NCI-H748 treated with DMSO at 0.1 percent for 48 hours (cell line): ENCODE results near the gene TREH.

ENCODE experiments used
- DNase-seq: peaks from one replicate; lab custom pipeline; 2025; lab: John Stamatoyannopoulos, UW

The TREH gene

GRCh38 chr11:118646393-118646792 is 33.1 kb downstream of the TREH start:
- DNase-seq: no peak

DNA sequence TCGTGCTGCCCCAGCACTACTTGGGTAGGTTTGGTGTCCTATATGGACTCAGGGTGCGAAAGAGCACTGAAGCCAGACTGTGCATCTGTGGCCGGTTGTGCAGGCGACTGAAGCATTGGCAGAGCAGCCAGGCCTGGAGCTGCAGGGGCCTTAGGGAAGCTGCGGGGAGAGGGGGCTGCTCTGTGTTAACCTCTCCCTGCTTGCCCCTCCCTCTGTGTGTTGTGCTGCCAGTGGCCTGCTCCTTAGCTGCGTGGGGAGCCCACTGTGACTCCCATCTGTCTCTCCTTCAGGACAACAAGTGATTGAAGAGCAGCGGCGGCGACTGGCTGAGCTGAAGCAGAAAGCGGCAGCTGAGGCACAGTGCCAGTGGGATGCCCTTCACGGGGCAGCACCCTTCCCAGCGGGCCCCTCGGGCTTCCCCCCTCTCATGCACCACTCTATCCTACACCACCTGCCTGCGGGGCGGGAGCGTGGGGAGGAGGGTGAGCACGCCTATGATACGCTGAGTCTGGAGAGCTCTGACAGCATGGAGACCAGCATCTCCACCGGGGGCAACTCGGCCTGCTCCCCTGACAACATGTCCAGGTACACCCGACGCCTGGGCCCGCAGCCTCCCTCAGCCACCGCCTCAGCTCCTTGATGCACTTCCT is 34.3 kb downstream of the TREH start:
- no peak for DNase-seq

DNA sequence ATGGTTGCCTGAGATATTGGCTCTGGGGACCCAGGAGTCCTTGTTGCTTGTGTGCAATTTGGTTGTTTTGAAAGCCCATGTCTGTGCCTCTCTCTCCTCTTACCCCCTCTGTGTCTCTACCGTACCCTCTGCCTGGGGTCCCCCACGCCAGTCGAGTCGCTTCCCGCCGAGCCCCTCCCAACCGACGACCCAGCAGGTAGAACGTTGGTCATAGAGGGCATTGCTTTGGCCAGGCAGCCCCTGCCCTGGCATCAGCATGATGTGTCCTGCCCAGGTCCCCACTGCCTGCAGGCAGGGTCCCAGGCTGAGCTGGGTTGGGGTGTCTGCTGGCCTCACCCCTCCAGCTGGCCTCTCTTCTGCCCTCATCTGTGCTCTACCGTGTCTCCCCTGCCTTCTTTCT is 35.0 kb downstream of the TREH start:
- DNase-seq: no peak

GRCh38 chr11:118643995-118644345 is 35.5 kb downstream of the TREH start:
- DNase-seq: no peak

DNA sequence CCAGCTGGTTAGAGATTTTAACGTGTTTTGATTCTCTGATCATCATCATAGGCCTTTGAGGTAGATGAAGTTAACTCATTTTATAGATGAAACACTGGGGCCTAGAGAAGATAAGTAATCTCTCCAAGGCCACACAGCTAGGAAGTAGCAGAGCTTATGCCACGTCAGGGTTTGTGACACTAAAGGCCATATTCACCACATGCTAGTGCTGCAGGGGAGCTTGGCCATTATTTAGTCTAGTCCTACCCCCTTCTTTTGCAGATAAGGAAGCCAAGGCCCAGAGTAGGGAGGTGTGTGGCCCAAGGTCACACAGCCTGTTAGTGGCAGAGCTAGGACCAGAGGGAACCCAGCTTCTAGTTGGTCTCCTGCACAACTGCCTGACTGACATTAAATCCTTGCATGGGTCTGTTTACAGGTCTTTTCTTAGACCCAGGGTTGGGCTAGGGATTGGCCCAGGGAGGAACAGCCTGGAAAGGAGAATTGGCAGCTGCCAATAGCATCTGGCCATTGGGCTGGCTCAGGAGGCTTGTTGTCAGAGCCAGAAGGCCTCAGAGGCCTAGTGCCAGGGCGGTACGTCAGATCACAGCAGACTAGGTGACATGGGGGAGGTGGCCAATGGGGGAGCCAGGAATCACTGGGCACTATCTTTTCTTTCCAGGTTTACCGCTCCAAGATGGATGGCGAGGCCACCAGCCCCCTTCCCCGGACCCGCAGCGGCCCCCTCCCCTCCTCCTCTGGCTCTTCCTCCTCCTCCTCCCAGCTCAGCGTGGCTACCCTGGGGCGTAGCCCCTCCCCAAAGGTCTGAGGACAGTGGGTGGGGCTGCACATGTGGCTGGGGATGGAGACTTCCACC is 36.1 kb downstream of the TREH start:
- DNase-seq: no peak

DNA sequence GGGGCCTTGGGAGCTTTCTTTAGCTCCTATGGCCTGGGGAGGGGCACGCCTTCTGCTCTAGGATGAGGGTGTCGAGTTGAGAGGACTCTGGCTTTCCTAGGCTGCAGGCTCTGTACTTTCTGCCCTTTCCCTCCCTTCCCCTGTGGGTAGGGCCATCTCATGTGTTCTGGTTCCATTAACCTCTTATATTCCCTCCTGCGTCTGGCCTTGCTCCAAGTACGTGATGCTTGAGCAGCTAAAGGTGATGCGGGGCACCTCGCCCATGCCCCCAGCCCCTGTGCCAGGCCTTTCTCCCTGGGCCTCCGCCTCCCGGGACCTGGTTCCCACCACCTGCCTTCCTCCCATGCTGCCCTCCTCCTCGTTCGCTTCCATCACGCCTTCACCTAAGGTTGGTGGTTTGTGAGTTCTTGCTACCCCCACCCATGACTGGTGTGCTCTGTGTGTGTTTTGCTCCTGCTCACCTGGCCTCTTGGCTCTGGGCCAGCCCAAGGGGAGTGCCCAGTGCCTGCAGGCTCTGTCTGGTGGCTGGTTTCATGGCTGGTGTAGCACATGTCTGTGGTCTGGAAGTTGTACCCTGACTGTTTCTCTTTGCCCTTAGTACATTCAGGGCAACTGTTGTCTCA is 37.9 kb downstream of the TREH start:
- peak; percentile 57 for DNase-seq

DNA sequence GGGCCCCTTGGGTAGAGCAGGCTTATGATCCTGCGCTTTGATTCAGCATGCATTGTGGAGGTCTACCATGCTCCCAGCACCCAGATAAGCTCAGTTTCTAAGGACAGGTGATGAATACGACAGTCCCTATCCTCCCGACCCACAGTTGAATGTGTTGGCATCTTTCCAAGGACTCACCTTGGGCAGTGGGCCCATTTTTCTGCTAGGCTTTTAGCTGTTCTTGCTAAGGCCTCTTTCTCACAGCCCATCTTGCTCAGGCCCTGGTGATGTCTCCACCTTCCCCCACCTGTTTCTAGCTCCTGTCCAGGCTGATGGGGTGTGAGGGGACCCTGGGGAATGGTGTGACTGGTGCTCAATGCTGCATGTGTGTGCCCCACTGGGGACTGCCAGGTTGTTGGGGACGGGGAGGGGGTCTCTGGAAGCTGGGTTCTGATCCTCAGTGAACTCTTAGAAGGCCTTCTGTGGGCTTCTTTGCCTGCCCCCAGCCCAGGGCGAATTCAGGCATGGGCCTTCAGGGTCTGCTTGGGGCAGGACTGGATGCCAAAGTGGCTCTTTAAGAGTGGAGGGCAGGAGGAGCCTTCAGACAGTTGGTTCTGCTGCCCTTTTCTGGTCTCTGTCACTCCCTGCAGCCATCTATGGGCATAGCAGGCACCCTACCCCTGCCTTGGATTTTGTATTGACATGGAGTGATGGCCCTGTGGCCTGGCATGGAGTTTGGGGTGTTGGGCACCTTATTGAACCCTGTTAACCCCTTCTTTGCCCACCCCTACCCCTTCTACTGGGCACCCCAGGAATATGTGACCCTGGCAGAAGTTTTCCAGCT is 38.9 kb downstream of the TREH start:
- no peak for DNase-seq

DNA sequence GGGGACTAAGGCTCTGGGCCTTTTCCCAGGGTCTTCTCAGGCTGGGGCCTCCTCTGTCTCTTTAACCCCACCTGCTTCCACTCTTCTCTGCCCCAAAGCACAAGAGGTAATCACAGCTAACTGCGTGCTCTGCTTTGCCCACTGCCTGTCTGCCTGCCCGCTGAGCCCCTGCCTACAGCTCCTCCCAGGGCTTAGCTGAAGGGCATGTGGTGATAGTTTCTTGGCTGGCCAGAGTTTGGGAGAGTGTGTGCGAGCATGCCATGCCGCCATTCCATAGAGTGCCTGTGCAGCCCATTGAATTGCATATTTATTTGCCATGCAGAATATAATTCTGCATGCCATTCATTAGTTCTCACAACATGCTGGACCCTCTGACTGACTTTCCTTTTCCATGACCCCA is 39.6 kb downstream of the TREH start:
- no peak for DNase-seq

GRCh38 chr11:118638726-118639125 is 40.7 kb downstream of the TREH start:
- DNase-seq: no peak

DNA sequence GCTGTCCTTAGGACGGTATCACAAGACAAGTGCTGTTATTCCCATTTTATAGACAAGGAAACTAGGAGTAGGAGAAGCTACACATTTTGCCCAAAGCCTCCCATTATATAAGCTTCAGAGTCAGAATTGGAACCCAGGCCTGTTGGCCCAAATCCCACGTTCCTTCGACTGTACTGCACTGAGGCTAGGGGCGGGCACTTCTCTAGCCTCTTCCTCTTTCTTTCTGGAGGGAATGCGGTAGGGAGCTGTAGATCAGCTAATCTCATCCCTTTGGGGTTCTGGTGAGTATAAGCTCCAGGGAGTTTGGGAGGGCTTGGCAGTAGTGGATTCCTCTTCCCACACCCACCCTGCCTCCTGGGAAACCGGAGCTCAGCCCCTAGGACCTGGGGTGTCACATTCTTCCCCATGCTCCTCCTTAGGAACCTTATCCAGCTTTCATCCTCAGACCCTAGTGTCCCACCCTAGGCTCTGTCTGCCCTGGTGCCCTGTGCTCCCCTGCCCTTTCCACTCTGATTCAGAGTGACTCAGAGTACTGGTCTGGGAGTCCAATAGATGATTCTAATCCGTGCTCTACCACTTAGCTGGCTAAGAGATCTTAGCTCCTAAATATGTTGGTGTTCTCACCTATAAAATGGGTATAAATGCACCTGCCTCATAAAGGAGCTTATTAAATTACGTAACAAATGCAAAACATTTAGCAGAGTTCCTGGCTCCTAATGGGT is 42.7 kb downstream of the TREH start:
- no peak for DNase-seq

DNA sequence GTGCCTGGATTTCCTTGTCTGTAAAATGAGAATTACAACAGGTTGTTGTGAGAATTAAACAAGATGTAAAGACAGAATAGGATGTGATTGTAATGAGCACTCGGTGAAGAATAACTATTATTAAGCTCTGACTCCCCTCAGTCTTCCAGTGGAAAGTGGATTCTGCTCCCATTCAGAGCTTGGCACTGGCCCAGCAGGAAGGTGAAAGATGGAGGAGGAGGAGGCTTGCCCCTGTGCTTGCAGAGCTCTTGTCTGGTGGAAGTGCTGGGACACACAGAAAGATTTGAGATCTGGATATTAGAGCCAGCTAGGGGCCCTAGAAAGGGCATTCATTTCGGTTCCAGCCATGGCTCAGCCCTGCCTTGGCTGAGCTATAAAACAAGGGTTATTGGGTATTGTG is 43.8 kb downstream of the TREH start:
- no peak for DNase-seq

- DNase-seq: no peak
Measured at GRCh38 chr11:118635237-118635591, 44.2 kb downstream of the TREH start.

DNA sequence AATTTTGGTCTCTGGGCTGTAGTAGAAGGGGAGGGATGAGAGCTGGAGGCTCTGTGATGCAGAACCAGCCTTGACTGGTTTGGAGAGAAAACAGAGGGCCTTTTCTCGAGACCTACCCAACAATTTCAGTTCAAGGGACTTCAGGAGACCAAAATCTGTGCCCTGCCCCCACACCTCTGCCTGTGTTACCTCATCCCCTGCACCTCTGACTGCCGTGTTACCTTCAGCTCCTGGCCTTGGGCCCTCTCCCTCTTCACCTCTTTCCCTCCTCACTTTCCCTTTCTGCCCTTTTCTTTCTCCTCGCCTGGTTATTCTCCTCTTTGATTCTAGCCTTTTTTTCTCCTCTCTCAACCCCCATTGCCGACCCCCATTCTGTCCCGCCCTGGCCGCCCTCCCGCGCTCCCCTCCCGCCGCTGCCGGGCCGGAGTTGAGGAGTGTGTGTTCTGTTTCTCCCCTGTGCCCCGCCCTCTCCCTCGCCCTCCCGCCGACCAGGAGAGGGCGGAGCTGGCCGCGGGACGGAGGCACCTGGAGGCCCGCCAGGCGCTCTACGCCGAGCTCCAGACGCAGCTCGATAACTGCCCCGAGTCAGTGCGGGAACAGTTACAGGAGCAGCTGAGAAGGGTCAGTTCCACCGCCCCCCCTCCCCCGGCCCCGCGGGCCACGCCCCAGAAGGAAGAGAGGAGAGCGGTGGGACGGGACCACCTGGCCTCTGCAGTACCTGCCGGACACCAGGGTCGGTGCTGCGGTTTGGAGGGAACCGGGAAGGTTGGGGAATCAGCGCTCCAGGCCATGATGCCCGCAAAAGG is 44.8 kb downstream of the TREH start:
- peak; percentile 26 for DNase-seq

DNA sequence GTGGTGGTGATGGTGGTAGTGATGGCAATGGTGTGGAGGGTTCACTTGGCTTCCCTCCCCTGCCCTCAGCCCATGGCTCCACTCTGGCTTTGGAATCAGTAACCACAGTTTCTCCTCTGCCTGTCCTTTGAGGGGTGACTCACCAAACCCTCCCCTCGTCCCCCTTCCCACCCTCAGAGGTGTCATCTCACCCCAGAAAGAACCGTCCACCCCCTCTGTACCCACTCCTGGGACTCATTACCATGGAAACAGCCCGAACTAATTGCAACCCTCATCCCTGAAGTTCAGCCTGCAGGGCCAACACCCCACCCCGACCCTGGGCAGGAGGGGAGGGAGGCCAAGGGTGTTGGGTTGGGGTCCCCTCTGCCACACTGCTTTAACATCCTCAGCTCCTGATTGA is 45.5 kb downstream of the TREH start:
- DNase-seq: no peak

DNA sequence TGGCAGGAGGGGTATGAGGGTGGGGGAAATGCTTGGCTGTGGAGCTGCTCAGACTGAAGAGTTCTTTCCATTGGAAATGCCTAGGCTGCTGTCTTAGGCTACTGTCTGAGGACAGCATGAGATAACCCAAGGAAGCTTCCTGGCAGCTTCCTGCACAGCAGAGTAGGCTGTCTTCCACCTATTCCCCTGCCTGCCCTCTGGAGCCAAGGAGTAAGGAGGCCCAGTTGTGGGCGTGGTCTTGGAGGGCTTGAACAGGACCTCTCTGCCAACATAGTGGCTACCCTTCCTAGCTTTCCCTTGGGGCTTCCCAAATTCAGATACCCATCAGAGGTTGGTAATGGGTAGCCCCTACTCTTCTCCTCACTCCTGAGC is 46.1 kb downstream of the TREH start:
- DNase-seq: no peak

GRCh38 chr11:118632577-118633318 is 46.7 kb downstream of the TREH start:
- no peak for DNase-seq

GRCh38 chr11:118631142-118631909 is 48.1 kb downstream of the TREH start:
- DNase-seq: no peak

DNA sequence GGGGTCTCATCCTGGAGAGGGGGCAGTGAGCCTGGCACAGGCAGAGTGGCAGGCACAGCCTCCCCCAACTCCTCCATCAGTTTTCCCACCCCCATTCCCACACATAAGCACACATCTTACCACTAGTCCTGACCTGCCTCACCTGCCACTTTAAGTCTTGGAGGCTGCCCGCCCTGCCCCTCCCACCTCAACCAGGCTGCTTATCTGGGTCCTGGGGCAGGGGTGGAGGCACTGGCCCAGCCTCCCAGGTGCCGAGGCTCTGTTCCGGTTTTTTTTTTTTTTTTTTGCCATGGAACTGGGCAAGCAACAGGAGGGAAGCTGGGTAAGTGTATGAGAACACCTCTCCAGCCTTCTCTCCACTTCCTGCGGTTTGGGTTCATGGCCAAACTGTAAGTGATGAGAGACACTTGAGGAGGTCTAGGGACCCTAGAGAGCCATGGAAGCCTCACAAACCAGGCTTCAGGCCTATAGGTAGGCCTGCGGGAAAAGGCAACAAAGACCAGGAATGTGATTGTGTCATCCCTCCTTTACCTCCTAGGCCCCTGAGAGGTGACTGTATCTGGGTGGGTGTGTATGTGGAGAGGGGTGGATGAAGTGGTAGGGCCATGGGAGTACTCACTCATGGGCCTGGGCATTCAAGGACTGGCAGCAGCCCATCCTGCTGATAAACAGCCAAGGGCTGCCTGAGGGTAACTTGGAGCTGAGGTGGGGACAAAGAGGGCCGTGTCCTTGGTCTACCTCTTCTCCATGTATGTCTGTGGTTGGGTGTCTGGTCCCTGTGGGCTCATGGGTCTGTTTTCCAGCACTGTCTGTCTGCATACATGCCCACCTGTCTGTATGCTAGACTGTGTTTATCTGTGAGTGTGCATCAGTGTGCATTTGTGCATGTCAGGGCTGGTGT is 49.4 kb downstream of the TREH start:
- DNase-seq: no peak
